NCI-H1092 (cell line): ENCODE measurements around the gene AMDHD1.

Experiments
- DNase-seq: peaks from one replicate; lab custom pipeline; 2025; lab: John Stamatoyannopoulos, UW

The AMDHD1 gene

GRCh38 chr12:95943330-95943842 is at the start of gene AMDHD1:
Gene AMDHD1, plus strand, starts transcription at chr12:95943331. Its CDS starts 68 bp downstream, at chr12:95943399.
- no peak for DNase-seq

DNA sequence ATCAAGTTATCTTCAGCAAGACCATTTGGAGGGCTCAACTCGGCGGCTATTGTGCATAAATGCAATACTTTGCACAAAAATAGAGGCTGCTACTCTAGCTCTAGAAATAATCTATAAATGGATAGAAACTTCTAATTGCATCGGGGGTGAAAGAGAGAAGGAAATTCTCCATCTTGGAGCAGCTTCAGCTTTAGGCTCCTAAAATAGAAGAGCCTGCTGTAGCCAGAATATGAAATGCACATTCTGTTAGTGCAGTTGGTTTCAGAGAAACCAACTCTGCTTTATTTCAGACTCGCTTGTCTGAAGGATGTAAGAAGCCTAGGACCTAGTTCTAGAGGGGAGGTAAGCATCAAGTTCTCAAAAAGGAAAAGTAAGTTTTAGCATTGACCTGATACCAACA is 46.3 kb upstream of the AMDHD1 start:
- no peak for DNase-seq

GRCh38 chr12:95898081-95898480 is 45.0 kb upstream of the AMDHD1 start:
- no peak for DNase-seq

GRCh38 chr12:95908573-95908972 is 34.6 kb upstream of the AMDHD1 start:
- no peak for DNase-seq

DNA sequence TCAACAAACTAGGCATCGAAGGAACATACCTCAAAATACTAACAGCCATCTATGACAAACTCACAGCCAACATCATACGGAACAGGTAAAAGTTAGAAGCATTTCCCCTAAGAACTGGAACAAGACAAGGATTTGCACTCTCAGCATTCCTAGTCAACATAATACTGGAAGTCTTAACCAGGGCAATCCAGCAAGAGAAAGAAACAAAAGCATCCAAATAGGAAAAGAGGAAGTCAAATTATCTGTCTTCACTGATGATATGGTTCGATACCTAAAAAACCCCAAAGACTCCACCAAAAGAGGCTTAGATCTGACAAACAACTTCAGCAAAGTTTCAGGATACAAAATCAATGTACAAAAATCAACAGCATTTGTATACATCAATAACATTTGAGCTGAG is 33.3 kb upstream of the AMDHD1 start:
- no peak for DNase-seq

GRCh38 chr12:95918194-95918993 is 24.7 kb upstream of the AMDHD1 start:
- peak; percentile 5 for DNase-seq

- DNase-seq, result no peak
Measured at GRCh38 chr12:95919110-95919509, 24.0 kb upstream of the AMDHD1 start.

DNA sequence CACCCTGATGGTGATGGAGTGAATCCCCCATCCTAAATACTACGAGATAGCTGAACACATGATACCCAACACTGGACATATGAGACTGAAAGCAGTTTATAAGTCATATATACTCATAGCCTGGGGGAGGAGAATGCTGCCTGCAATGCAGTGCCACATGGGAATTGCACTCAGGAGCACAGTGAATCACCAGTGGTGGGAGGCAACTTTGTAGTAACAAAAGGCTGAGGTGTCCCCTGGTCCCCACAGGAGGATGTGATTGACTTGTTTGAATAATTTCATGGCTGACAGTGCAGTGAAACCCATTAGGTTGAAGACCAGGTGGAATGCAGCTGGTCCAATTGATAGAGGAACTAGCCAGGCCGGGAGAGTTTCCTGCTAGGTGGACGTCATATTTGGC is 20.9 kb upstream of the AMDHD1 start:
- no peak for DNase-seq

GRCh38 chr12:95940514-95940913 is 2.6 kb upstream of the AMDHD1 start:
- no peak for DNase-seq

DNA sequence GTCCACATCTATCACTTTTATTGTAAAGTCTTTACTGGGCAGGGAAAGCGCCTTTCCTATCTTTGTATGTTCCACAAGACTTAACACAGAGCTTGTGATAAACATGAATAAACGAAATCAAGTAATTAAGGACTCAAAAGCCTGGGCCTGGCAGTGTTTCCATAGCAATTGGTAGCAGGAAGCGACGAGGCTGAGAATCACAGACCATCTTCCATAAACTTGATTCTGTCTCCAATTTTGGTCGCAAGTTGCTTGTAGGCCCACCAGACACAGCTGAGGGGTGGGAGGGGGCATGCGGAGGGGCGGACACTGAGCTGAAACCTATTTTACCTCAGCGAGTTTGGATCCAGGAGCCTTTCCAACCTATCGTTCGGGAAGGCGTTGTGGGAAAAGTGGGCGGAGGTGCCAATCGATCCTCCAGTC is 1.0 kb upstream of the AMDHD1 start:
- no peak for DNase-seq

DNA sequence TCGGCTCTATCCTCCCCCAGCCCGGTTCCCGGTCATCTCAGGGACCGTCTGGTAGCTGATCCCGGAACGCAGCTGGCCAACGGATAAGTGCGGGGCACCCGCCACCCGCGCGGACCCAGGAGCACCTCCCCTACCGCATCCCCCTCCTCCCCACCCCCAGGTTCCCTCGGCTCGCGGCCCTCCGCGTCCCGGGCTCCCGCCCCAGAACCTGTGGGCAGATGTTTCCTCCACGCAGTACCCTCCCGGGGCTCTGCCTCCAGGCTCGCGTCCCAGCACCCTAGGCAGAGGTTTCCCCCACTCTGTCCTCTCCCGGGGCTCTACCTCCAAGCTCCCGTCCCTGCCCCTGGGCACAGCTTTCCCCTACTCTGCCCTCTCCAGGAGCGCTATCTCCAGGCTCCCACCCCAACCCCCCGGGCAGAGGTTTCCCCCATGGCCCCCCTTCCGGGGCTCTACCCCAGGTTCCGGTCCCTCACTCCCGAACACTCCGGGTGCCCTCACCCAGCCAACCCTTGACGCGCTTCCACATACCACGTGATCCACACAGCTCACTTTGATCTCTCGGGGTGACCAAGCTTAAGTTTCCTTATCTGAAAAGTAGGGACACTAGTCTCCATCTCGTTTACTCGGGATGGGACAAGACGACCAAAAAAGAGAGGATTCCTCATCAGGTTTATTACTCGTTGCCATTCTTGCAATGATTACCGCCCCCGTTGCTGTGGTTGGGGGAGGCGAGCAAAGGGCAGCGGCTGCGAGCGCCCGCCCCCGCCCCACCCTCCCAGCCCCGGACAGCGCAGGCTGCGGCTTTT is 404 bp upstream of the AMDHD1 start, which contains the start of gene CCDC38:
CCDC38 (minus strand) TSS at position 91 of the 806 bp plus-strand sequence. CDS start 6,105 bp downstream, outside the sequence.
- peak; percentile 44 for DNase-seq

DNA sequence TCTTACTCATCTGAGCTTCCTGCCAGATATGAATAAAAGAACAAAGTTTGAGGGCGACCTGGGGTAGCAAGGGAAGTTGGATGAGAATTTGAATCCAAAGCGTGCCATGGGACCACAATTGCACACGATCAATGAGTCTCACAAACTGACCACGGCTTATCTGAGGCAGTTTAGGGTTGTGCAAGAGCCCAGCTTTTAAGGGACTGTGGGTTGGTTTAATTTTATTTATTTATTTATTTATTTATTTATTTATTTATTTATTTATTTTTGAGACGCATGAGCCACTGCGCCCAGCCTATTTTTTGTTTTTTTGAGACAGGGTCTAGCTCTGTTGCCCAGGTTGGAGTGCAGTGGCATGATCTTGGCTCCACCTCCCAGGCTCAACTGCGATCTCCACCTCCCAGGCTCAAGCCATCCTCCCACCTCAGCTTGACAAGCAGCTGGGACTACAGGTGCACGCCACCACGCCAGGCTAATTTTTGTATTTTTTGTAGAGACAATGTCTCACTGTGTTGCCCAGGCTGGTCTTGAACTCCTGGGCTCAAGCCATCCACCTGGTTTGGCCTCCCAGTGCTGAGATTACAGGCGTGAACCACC is 1.1 kb downstream of the AMDHD1 start:
- DNase-seq, result no peak

GRCh38 chr12:95949477-95950206 is 6.5 kb downstream of the AMDHD1 start:
- DNase-seq, result no peak

DNA sequence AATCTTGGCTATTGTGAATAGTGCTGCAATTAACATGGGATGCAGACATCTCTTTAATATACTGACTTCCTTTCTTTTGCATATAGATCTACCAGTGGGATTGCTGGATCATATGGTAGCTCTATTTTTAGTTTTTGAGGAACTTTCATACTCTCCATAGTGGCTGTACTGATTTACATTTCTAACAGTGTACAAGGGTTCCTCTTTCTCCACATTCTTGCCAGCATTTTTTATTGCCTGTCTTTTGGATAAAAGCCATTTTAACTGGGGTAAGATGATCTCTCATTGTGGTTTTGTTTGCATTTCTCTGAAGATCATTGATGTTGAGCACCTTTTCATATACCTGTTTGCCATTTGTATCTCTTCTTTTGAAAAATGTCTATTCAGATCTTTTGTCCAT is 8.4 kb downstream of the AMDHD1 start:
- no peak for DNase-seq

DNA sequence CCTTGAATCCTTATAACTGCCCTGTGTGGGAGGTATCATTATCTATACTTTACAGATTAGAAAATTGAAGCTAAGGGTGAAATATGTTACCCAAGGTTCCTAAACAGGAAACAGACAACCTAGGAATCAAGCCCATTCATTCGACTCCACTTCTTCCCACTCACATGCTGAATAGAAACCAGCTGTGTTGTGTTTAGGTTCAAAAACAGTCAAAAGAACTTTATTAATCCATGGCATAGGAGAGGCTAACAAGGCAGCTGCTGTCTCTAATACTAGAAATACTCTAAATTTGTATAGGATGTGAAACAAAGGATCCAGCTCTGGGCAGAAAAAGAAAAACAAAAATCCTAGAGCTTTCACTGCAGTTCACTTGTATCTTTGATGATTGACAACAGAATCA is 9.9 kb downstream of the AMDHD1 start:
- DNase-seq, result no peak

DNA sequence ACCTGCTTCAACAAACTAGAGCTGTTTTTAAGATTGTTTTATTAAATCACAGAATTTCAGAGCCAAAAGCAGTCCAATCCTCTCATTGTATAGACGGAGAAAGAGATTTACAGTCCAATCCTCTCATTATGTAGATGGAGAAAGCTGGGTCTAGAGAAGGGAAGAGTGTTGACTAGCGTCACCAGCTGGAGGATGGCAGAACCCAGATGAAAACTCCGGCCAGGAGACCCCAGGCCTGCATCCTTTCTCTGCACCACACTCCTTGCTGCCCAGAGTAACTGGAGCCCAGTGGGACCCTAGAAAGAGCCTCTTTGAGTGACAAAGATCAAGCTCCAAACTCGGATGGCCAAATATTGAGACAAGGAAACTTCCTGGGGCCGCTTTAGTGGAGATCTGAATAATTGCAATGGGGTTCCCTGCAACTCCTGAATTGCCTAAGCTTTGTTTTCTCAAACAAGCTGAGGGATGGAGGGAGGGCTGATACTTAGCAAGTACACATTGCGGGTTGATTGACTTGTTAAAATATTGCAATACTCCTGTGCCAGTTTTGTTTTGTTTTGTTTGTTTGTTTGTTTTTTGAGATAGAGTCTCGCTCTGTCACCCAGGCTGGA is 12.5 kb downstream of the AMDHD1 start:
- DNase-seq, result no peak

- no peak for DNase-seq
Measured at GRCh38 chr12:95956557-95957145, 13.5 kb downstream of the AMDHD1 start.

DNA sequence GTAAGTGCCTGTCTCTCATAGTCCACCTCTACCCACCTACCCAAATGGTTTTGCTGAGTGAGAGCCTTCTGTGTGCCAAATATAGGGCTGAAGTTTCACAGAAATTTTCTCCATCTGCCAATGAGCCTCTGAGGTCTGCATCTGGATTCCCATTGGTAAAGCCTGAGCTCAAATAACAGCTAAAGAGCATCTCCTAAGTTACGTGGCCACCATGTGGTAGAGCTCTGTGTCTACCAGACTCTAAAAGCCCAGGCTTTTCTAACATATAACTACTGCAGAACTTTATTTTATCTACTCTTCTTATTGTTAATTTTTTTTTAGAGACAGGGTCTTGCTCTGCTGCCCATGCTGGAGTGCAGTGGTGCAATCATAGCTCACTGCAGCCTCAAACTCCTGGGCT is 16.0 kb downstream of the AMDHD1 start:
- no peak for DNase-seq

- no peak for DNase-seq
Measured at GRCh38 chr12:95960241-95960640, 17.1 kb downstream of the AMDHD1 start.

DNA sequence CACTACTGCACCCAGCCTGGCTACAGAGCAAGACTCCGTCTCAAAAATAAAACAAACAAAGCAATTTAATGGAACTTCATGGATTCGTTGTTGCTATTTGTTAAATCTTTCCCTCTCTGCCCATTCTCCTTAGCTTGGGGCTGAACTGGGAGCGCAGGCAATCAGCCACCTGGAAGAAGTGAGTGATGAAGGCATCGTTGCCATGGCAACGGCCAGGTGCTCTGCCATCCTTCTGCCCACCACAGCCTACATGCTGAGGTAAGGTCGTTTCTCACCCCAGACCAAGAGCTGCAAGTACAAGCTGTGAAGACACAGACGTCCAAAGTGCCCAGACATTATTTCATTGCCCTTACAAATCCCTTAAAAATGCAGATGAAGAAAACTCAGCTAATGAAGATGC is 19.1 kb downstream of the AMDHD1 start:
- no peak for DNase-seq

GRCh38 chr12:95963096-95963495 is 20.0 kb downstream of the AMDHD1 start:
- no peak for DNase-seq
